Measurements from ENCODE around the gene NTSR1. TPM values are rescaled to one million over a fixed set of nuclear protein-coding genes. Genes with fewer than 3 reads are reported as not detected.

The NTSR1 gene
- total and polyA plus RNA-seq, 4 donors, result 1.3 to 6.1 (median 3.9) TPM

GRCh38 chr20:62799873-62800272 is 91.2 kb downstream of the NTSR1 start:
- Histone ChIP-seq H3K36me3 (ENCODE audit: control insufficient read depth, insufficient read depth, low read length) (peaks cover 55% of the 10 kb centered on the region), H3K9me3 (ENCODE audit: control insufficient read depth, insufficient read depth, low read length) (no peaks in the 10 kb centered on the region), H3K27ac (ENCODE audit: low read depth, low read length) (no peak overlapping the region), H3K4me3 (ENCODE audit: low read depth, low read length) (no peak overlapping the region), H3K27me3 (ENCODE audit: control insufficient read depth, insufficient read depth, low read length) (no peaks in the 10 kb centered on the region), H3K4me1 (ENCODE audit: control insufficient read depth, insufficient read depth, low read length) (peaks cover 41% of the 10 kb centered on the region)
- no peak for DNase-seq (ENCODE audit: low read depth in 4 of 6, low spot score in 6 of 6)
- WGBS (ENCODE audit: insufficient coverage), result 88% methylated on average over 6 of the region's 10 CpGs

GRCh38 chr20:62800314-62801259 is 92.0 kb downstream of the NTSR1 start:
- Histone ChIP-seq H3K27ac (ENCODE audit: low read depth, low read length) (no peak overlapping the region), H3K4me3 (ENCODE audit: low read depth, low read length) (no peak overlapping the region), H3K27me3 (ENCODE audit: control insufficient read depth, insufficient read depth, low read length) (no peaks in the 10 kb centered on the region), H3K9me3 (ENCODE audit: control insufficient read depth, insufficient read depth, low read length) (no peaks in the 10 kb centered on the region), H3K4me1 (ENCODE audit: control insufficient read depth, insufficient read depth, low read length) (peaks cover 36% of the 10 kb centered on the region), H3K36me3 (ENCODE audit: control insufficient read depth, insufficient read depth, low read length) (peaks cover 55% of the 10 kb centered on the region)
- no peak for DNase-seq (ENCODE audit: low read depth in 4 of 6, low spot score in 6 of 6)
- WGBS (ENCODE audit: insufficient coverage), result 80% methylated on average over 21 of the region's 26 CpGs

GRCh38 chr20:62801284-62802010 is 92.8 kb downstream of the NTSR1 start:
- Histone ChIP-seq H3K36me3 (ENCODE audit: control insufficient read depth, insufficient read depth, low read length) (peaks cover 63% of the 10 kb centered on the region), H3K4me1 (ENCODE audit: control insufficient read depth, insufficient read depth, low read length) (peaks cover 40% of the 10 kb centered on the region), H3K4me3 (ENCODE audit: low read depth, low read length) (no peak overlapping the region), H3K27ac (ENCODE audit: low read depth, low read length) (no peak overlapping the region), H3K9me3 (ENCODE audit: control insufficient read depth, insufficient read depth, low read length) (no peaks in the 10 kb centered on the region), H3K27me3 (ENCODE audit: control insufficient read depth, insufficient read depth, low read length) (no peaks in the 10 kb centered on the region)
- WGBS (ENCODE audit: insufficient coverage), result 89% methylated on average over 15 of the region's 15 CpGs
- DNase-seq (ENCODE audit: low read depth in 4 of 6, low spot score in 6 of 6), result no peak

- Histone ChIP-seq H3K36me3 (ENCODE audit: control insufficient read depth, insufficient read depth, low read length) (peaks cover 68% of the 10 kb centered on the region), H3K27me3 (ENCODE audit: control insufficient read depth, insufficient read depth, low read length) (no peaks in the 10 kb centered on the region), H3K4me1 (ENCODE audit: control insufficient read depth, insufficient read depth, low read length) (peaks cover 43% of the 10 kb centered on the region), H3K4me3 (ENCODE audit: low read depth, low read length) (no peak overlapping the region), H3K9me3 (ENCODE audit: control insufficient read depth, insufficient read depth, low read length) (no peaks in the 10 kb centered on the region), H3K27ac (ENCODE audit: low read depth, low read length) (no peak overlapping the region)
- no peak for DNase-seq (ENCODE audit: low read depth in 4 of 6, low spot score in 6 of 6)
- 83% methylated on average over 21 of the region's 22 CpGs for WGBS (ENCODE audit: insufficient coverage)
Observed at GRCh38 chr20:62802026-62802712, 93.5 kb downstream of the NTSR1 start.

GRCh38 chr20:62804021-62804626 is 95.5 kb downstream of the NTSR1 start:
- 17% methylated on average over 10 of the region's 25 CpGs for WGBS (ENCODE audit: insufficient coverage)
- peak overlapping the region; percentile 45 for H3K27ac ChIP-seq (ENCODE audit: low read depth, low read length)
- peak in 1 of 6 donors; percentile 44 for DNase-seq (ENCODE audit: low read depth in 4 of 6, low spot score in 6 of 6)
- H3K4me3 ChIP-seq (ENCODE audit: low read depth, low read length), result peak overlapping the region; percentile 35
- peaks cover 65% of the 10 kb centered on the region for H3K36me3 ChIP-seq (ENCODE audit: control insufficient read depth, insufficient read depth, low read length)
- H3K27me3 ChIP-seq (ENCODE audit: control insufficient read depth, insufficient read depth, low read length), result no peaks in the 10 kb centered on the region
- H3K9me3 ChIP-seq (ENCODE audit: control insufficient read depth, insufficient read depth, low read length), result no peaks in the 10 kb centered on the region
- H3K4me1 ChIP-seq (ENCODE audit: control insufficient read depth, insufficient read depth, low read length), result peaks cover 49% of the 10 kb centered on the region

GRCh38 chr20:62804627-62805154 is 96.1 kb downstream of the NTSR1 start, which contains the start of gene OGFR:
Gene OGFR (plus strand): TSS chr20:62804835. CDS start chr20:62804860, 25 bp downstream.
- peak within 1 kb of the TSS; percentile 45 for H3K27ac ChIP-seq (ENCODE audit: low read depth, low read length)
- DNase-seq (ENCODE audit: low read depth in 4 of 6, low spot score in 6 of 6), result peak in 2 of 6 donors; percentile 87 to 89
- no peaks in the 10 kb centered on the region for H3K9me3 ChIP-seq (ENCODE audit: control insufficient read depth, insufficient read depth, low read length)
- H3K4me3 ChIP-seq (ENCODE audit: low read depth, low read length), result peak within 1 kb of the TSS; percentile 55
- peaks cover 49% of the 10 kb centered on the region for H3K4me1 ChIP-seq (ENCODE audit: control insufficient read depth, insufficient read depth, low read length)
- under 1% methylated on average over 63 of the region's 77 CpGs for WGBS (ENCODE audit: insufficient coverage)
- H3K36me3 ChIP-seq (ENCODE audit: control insufficient read depth, insufficient read depth, low read length), result peaks cover 65% of the 10 kb centered on the region
- H3K27me3 ChIP-seq (ENCODE audit: control insufficient read depth, insufficient read depth, low read length), result no peaks in the 10 kb centered on the region

GRCh38 chr20:62805155-62805710 is 96.6 kb downstream of the NTSR1 start:
- H3K4me1 ChIP-seq (ENCODE audit: control insufficient read depth, insufficient read depth, low read length), result peaks cover 49% of the 10 kb centered on the region
- H3K27me3 ChIP-seq (ENCODE audit: control insufficient read depth, insufficient read depth, low read length), result no peaks in the 10 kb centered on the region
- DNase-seq (ENCODE audit: low read depth in 4 of 6, low spot score in 6 of 6), result no peak
- H3K4me3 ChIP-seq (ENCODE audit: low read depth, low read length), result peak overlapping the region; percentile 55
- H3K9me3 ChIP-seq (ENCODE audit: control insufficient read depth, insufficient read depth, low read length), result no peaks in the 10 kb centered on the region
- H3K27ac ChIP-seq (ENCODE audit: low read depth, low read length), result no peak overlapping the region
- peaks cover 65% of the 10 kb centered on the region for H3K36me3 ChIP-seq (ENCODE audit: control insufficient read depth, insufficient read depth, low read length)
- 0% methylated on average over 54 of the region's 58 CpGs for WGBS (ENCODE audit: insufficient coverage)

- Histone ChIP-seq H3K27ac (ENCODE audit: low read depth, low read length) (no peak overlapping the region), H3K27me3 (ENCODE audit: control insufficient read depth, insufficient read depth, low read length) (no peaks in the 10 kb centered on the region), H3K9me3 (ENCODE audit: control insufficient read depth, insufficient read depth, low read length) (no peaks in the 10 kb centered on the region), H3K4me3 (ENCODE audit: low read depth, low read length) (peak overlapping the region; percentile 45), H3K4me1 (ENCODE audit: control insufficient read depth, insufficient read depth, low read length) (peaks cover 49% of the 10 kb centered on the region), H3K36me3 (ENCODE audit: control insufficient read depth, insufficient read depth, low read length) (peaks cover 66% of the 10 kb centered on the region)
- 29% methylated on average over 22 of the region's 25 CpGs for WGBS (ENCODE audit: insufficient coverage)
- no peak for DNase-seq (ENCODE audit: low read depth in 4 of 6, low spot score in 6 of 6)
Observed at GRCh38 chr20:62805711-62806382, 97.2 kb downstream of the NTSR1 start.

Data from spinal cord (tissue), 10 donors.